Caco-2 (cell line): ENCODE results near the gene PFDN1. TPM values are rescaled to one million over a fixed set of nuclear protein-coding genes. Genes with fewer than 3 reads are reported as not detected.

ENCODE experiments used
- BruUV-seq: library from RNA; stranded (reverse); fragments of 400-500 nt; replicated peaks from 2 replicates; lab custom pipeline; 2021; lab: Mats Ljungman, UMichigan
- CTCF ChIA-PET: fragments of 300-600 bp; sonication (Branson Sonifier 250); formaldehyde crosslinking; loops from one replicate; lab custom pipeline; 2022; ENCODE audit warnings: antibody characterized with exemption; lab: Charles Lee
- POLR2A ChIA-PET: fragments of 300-600 bp; sonication (Branson Sonifier 250); formaldehyde crosslinking; loops from one replicate; lab custom pipeline; 2022; ENCODE audit warnings: antibody characterized with exemption; lab: Charles Lee
- DNase-seq, 2 experiments: peaks; one replicate each; pipeline versions ENCODE4 v3.0.0 to v3.0.0-alpha.2; 2020 to 2022
- H3K27me3 ChIP-seq: replicated peaks from 2 replicates; pipeline ENCODE4 v1.6.0; 2011; ENCODE audit warnings: low read length; ENCODE audit not compliant: control insufficient read depth, insufficient read depth
- H3K36me3 ChIP-seq: 2 replicates; pipeline ENCODE4 v1.5.1; 2011; ENCODE audit warnings: low read length; ENCODE audit not compliant: control insufficient read depth, insufficient read depth
- H3K4me1 ChIP-seq: fragments of 250-450 bp; sonication (Bioruptor Pico); 2 replicates; pipeline ENCODE4 v1.5.1; 2020; ENCODE audit warnings: mild to moderate bottlenecking
- H3K4me3 ChIP-seq: 2 replicates; pipeline ENCODE4 v1.5.1; 2011; ENCODE audit warnings: low read depth, mild to moderate bottlenecking, control low read depth, low read length
- H3K9me3 ChIP-seq: fragments of 250-450 bp; sonication (Bioruptor Pico); 2 replicates; pipeline ENCODE4 v1.5.1; 2020; ENCODE audit warnings: mild to moderate bottlenecking, moderate library complexity
- H3K27ac Mint-ChIP-seq: one replicate; pipeline ENCODE4 v1.8.0; 2022; ENCODE audit warnings: mixed read lengths; ENCODE audit not compliant: unreplicated experiment
- H3K27me3 Mint-ChIP-seq: one replicate; pipeline ENCODE4 v1.8.0; 2022; ENCODE audit warnings: mixed read lengths; ENCODE audit not compliant: insufficient read depth, unreplicated experiment
- H3K36me3 Mint-ChIP-seq: one replicate; pipeline ENCODE4 v1.8.0; 2022; ENCODE audit warnings: mild to moderate bottlenecking, mixed read lengths; ENCODE audit not compliant: insufficient read depth, unreplicated experiment
- H3K4me1 Mint-ChIP-seq: one replicate; pipeline ENCODE4 v1.8.0; 2022; ENCODE audit warnings: low read depth, mixed read lengths; ENCODE audit not compliant: unreplicated experiment
- H3K4me3 Mint-ChIP-seq: one replicate; pipeline ENCODE4 v1.8.0; 2022; ENCODE audit warnings: mild to moderate bottlenecking, moderate library complexity, mixed read lengths; ENCODE audit not compliant: unreplicated experiment
- H3K9me3 Mint-ChIP-seq: one replicate; pipeline ENCODE4 v1.8.0; 2022; ENCODE audit warnings: mixed read lengths; ENCODE audit not compliant: unreplicated experiment
- intact Hi-C: fragments of 100-400 bp; cut with micrococcal nuclease; formaldehyde crosslinking; loops from one replicate; pipeline ENCODE4 v1.10.0; 2022; ENCODE audit not compliant: unreplicated experiment
- total RNA-seq: library from RNA; stranded (reverse); gene quantifications from 2 replicates; pipeline ENCODE4 v1.2.3, GENCODE V29; 2022
- TF ChIP-seq, protein P1 (sequence below), 2 experiments: fragments of 200-600 bp in 1 of 2; IDR thresholded peaks; 1 replicate in 1 of 2; 2 replicates in 1 of 2; pipeline versions ENCODE4 v1.5.1 to v1.8.0; 2011 to 2022; ENCODE audit warnings: antibody characterized with exemption in 1 of 2, control low read depth in 1 of 2, inconsistent platforms in 1 of 2, low read depth in 1 of 2, low read length in 1 of 2, mild to moderate bottlenecking in 1 of 2, moderate library complexity in 1 of 2; ENCODE audit not compliant: insufficient read depth in 1 of 2, severe bottlenecking in 1 of 2, unreplicated experiment in 1 of 2

PFDN1 gene
- total RNA-seq, 1 experiment from 2014 or later: 81.1 TPM

DNA sequence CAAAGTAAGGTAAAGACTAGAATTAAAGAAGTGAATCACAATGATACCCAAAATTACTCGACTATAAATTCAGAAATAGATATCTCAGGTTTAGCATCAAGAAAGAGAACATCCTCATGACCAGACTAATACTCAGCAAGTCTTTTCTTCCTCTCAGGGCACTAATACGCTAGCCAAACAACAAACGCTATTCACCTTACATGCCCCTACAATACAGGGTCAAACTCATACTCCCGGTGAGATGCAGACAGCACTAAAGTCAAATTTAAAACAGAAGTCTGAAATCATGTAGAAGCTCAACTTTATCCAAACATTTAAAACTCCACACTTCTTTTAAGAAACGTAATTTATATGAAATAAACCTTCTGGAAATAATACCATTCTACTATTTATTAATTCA is 5.6 kb downstream of the PFDN1 start:
- CTCF ChIA-PET: interaction anchor here (1.7 kb wide), 1 partner anchor 49 kb away, joined by 10 read pairs; the partner anchor contains the start of gene HBEGF
- no peak overlapping the region for H3K4me3 ChIP-seq
- Mint-ChIP-seq H3K27me3 (no peaks in the 10 kb centered on the region), H3K4me3 (no peak overlapping the region), H3K27ac (no peak overlapping the region), H3K4me1 (peaks cover 29% of the 10 kb centered on the region), H3K36me3 (peaks cover 24% of the 10 kb centered on the region), H3K9me3 (no peaks in the 10 kb centered on the region)
- TF ChIP-seq, protein P1, sequence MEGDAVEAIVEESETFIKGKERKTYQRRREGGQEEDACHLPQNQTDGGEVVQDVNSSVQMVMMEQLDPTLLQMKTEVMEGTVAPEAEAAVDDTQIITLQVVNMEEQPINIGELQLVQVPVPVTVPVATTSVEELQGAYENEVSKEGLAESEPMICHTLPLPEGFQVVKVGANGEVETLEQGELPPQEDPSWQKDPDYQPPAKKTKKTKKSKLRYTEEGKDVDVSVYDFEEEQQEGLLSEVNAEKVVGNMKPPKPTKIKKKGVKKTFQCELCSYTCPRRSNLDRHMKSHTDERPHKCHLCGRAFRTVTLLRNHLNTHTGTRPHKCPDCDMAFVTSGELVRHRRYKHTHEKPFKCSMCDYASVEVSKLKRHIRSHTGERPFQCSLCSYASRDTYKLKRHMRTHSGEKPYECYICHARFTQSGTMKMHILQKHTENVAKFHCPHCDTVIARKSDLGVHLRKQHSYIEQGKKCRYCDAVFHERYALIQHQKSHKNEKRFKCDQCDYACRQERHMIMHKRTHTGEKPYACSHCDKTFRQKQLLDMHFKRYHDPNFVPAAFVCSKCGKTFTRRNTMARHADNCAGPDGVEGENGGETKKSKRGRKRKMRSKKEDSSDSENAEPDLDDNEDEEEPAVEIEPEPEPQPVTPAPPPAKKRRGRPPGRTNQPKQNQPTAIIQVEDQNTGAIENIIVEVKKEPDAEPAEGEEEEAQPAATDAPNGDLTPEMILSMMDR (IDR thresholded peaks at IDR 0.05; ENCODE audit: insufficient read depth in 1 of 2, low read depth in 1 of 2, low read length in 1 of 2, severe bottlenecking in 1 of 2, unreplicated experiment in 1 of 2): no peak
- POLR2A ChIA-PET: no interaction called here
- no peak for DNase-seq
- H3K4me1 ChIP-seq: peaks cover 60% of the 10 kb centered on the region
- intact Hi-C loops: no loop called here
- no peaks in the 10 kb centered on the region for H3K9me3 ChIP-seq
- no peaks in the 10 kb centered on the region for H3K27me3 ChIP-seq
- BruUV-seq: no TSS peak
- H3K36me3 ChIP-seq: peaks cover 1% of the 10 kb centered on the region; the same call in 1 of the 2 replicates

DNA sequence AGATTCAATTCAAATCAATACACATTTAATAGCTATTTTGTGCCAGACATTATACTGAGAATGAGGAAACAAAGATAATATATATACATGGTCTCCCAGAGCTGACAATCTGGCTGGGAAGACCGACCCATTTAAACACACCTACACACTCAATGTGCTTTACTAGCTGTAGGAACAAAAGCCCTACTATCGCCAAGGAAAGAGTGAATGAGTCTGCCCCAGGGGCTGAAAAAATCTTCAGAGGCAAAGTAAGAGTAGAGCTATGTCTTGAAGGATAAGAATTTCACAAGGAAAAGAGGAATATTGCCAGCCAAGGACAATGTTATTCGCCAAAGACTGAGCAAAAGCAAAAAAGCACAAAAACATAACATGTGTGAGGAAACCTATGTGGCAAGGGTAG is 6.6 kb downstream of the PFDN1 start:
- BruUV-seq: no TSS peak
- intact Hi-C loops: no loop called here
- no peak overlapping the region for H3K4me3 ChIP-seq
- DNase-seq: no peak
- no peaks in the 10 kb centered on the region for H3K27me3 Mint-ChIP-seq
- ChIA-PET POLR2A (no interaction called here), CTCF (no interaction called here)
- H3K9me3 Mint-ChIP-seq: no peaks in the 10 kb centered on the region
- peaks cover 1% of the 10 kb centered on the region; the same call in 1 of the 2 replicates for H3K36me3 ChIP-seq
- peaks cover 57% of the 10 kb centered on the region for H3K4me1 ChIP-seq
- H3K27ac Mint-ChIP-seq: no peak overlapping the region
- H3K9me3 ChIP-seq: no peaks in the 10 kb centered on the region
- H3K4me3 Mint-ChIP-seq: no peak overlapping the region
- TF ChIP-seq, protein P1 (IDR thresholded peaks at IDR 0.05; ENCODE audit: insufficient read depth in 1 of 2, low read depth in 1 of 2, low read length in 1 of 2, severe bottlenecking in 1 of 2, unreplicated experiment in 1 of 2): no peak
- H3K27me3 ChIP-seq: no peaks in the 10 kb centered on the region
- H3K4me1 Mint-ChIP-seq: peaks cover 27% of the 10 kb centered on the region
- peaks cover 24% of the 10 kb centered on the region for H3K36me3 Mint-ChIP-seq

DNA sequence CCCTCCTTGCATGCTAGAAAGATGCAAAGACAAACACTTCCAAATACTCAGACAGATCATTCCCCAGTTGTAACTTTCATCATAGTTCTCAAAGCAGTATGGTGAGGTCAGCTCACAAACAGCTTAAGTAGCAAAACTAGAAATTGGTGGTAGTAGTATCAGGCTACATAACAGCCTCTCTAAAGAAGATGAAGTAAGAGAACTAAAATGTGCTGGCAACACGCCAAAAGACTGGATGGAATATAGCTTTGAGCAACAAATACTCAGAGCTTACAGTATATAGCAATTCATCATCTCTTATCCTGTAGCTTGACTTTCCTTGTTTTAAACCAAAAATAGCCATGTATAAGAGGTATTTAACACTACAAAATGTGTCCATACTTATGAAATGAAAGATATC is 7.5 kb downstream of the PFDN1 start:
- Mint-ChIP-seq H3K9me3 (no peaks in the 10 kb centered on the region), H3K4me1 (peaks cover 36% of the 10 kb centered on the region), H3K27ac (no peak overlapping the region), H3K4me3 (no peak overlapping the region), H3K36me3 (peaks cover 22% of the 10 kb centered on the region), H3K27me3 (no peaks in the 10 kb centered on the region)
- TF ChIP-seq, protein P1 (IDR thresholded peaks at IDR 0.05; ENCODE audit: insufficient read depth in 1 of 2, low read depth in 1 of 2, low read length in 1 of 2, severe bottlenecking in 1 of 2, unreplicated experiment in 1 of 2): no peak
- Histone ChIP-seq H3K27me3 (no peaks in the 10 kb centered on the region), H3K4me1 (peaks cover 58% of the 10 kb centered on the region), H3K36me3 (peaks cover 1% of the 10 kb centered on the region; the same call in 1 of the 2 replicates), H3K9me3 (no peaks in the 10 kb centered on the region), H3K4me3 (no peak overlapping the region)
- POLR2A ChIA-PET: no interaction called here
- CTCF ChIA-PET: no interaction called here
- no peak for DNase-seq
- intact Hi-C loops: no loop called here
- BruUV-seq: no TSS peak
